Stimulated activated CD4-positive, alpha-beta T cell treated with anti-CD3 and anti-CD28 coated beads, Interleukin-2, amount 100 ng/mL, for 24 hours (primary cell): ENCODE measurements around the gene SNRNP25.

Experiments
- DNase-seq, 2 donors: peaks; one replicate each; pipeline ENCODE4 v3.0.0-alpha.2; 2020

The SNRNP25 gene

GRCh38 chr16:63998-64913 lies 10.6 kb downstream of the SNRNP25 start:
- DNase-seq = no peak

- no peak for DNase-seq
These were observed 11.3 kb downstream of the SNRNP25 start for GRCh38 chr16:64914-65255.

- DNase-seq = peak; percentile 87 to 91
These were observed 12.1 kb downstream of the SNRNP25 start for GRCh38 chr16:65745-66144.

GRCh38 chr16:66309-67182 lies 12.9 kb downstream of the SNRNP25 start:
- DNase-seq = no peak

- DNase-seq = no peak
These were observed 13.7 kb downstream of the SNRNP25 start for GRCh38 chr16:67183-67791.

- DNase-seq = no peak
These were observed 14.5 kb downstream of the SNRNP25 start for GRCh38 chr16:67884-68789.

- no peak for DNase-seq
These were observed 15.6 kb downstream of the SNRNP25 start for GRCh38 chr16:69181-69580.

GRCh38 chr16:71210-71539 lies 17.5 kb downstream of the SNRNP25 start:
- DNase-seq = no peak

- DNase-seq = no peak
These were observed 18.1 kb downstream of the SNRNP25 start for GRCh38 chr16:71540-72401.

GRCh38 chr16:72561-73548 lies 19.2 kb downstream of the SNRNP25 start, which contains the start of gene RHBDF1:
Gene RHBDF1, minus strand, starts transcription at chr16:72631. Its CDS starts 7,616 bp downstream, at chr16:65015.
- peak in 1 of 2 donors; percentile 41 for DNase-seq

- no peak for DNase-seq
These were observed 20.6 kb downstream of the SNRNP25 start for GRCh38 chr16:74051-74746.

- DNase-seq = no peak
These were observed 21.2 kb downstream of the SNRNP25 start for GRCh38 chr16:74747-75334.

- DNase-seq = no peak
These were observed 22.2 kb downstream of the SNRNP25 start for GRCh38 chr16:75580-76501.

GRCh38 chr16:76535-77272 lies 23.1 kb downstream of the SNRNP25 start:
- DNase-seq = no peak

GRCh38 chr16:77273-77806 lies 23.7 kb downstream of the SNRNP25 start:
- DNase-seq = peak in 1 of 2 donors; percentile 51

- DNase-seq = peak; percentile 86 to 88
These were observed 24.3 kb downstream of the SNRNP25 start, which contains the start of gene MPG for GRCh38 chr16:77807-78443. Gene MPG, plus strand, starts transcription at chr16:78225. Its CDS starts 85 bp downstream, at chr16:78310.
